Limb (tissue), 2 donors: ENCODE data around the gene TRAPPC2L.
"Not testable (repeated sequence)": the region's sequence is repeated elsewhere in the genome, so short reads cannot be mapped to it uniquely, and the experiment has no call there.

ENCODE experiments used
- DNase-seq, 2 donors: peaks; one replicate each; pipeline ENCODE4 v3.0.0-alpha.2; 2016; ENCODE audit errors: extremely low spot score in 2 of 2

Gene TRAPPC2L

GRCh38 chr16:88877564-88878289 is 20.8 kb downstream of the TRAPPC2L start:
- no peak for DNase-seq

- no peak for DNase-seq
Observed at GRCh38 chr16:88878356-88878755, 21.4 kb downstream of the TRAPPC2L start.

- DNase-seq = no peak
Observed at GRCh38 chr16:88878967-88879787, 22.2 kb downstream of the TRAPPC2L start.

- DNase-seq = no peak
Observed at GRCh38 chr16:88879788-88880055, 22.8 kb downstream of the TRAPPC2L start.

- DNase-seq = no peak
Observed at GRCh38 chr16:88880226-88881006, 23.5 kb downstream of the TRAPPC2L start.

GRCh38 chr16:88881007-88881615 is 24.2 kb downstream of the TRAPPC2L start:
- no peak for DNase-seq

- no peak for DNase-seq
Observed at GRCh38 chr16:88881675-88882357, 24.9 kb downstream of the TRAPPC2L start.

- no peak for DNase-seq
Observed at GRCh38 chr16:88882358-88883030, 25.6 kb downstream of the TRAPPC2L start.

GRCh38 chr16:88883117-88883895 is 26.4 kb downstream of the TRAPPC2L start:
- DNase-seq = no peak

GRCh38 chr16:88883946-88884345 is 27.0 kb downstream of the TRAPPC2L start:
- no peak for DNase-seq

GRCh38 chr16:88884569-88885271 is 27.8 kb downstream of the TRAPPC2L start:
- no peak for DNase-seq

GRCh38 chr16:88885693-88886280 is 28.9 kb downstream of the TRAPPC2L start:
- no peak for DNase-seq

GRCh38 chr16:88886420-88886844 is 29.5 kb downstream of the TRAPPC2L start:
- DNase-seq = no peak

- DNase-seq = peak; percentile 58 to 64
Observed at GRCh38 chr16:88886845-88887521, 30.1 kb downstream of the TRAPPC2L start.

GRCh38 chr16:88888057-88888456 is 31.1 kb downstream of the TRAPPC2L start:
- DNase-seq = no peak

GRCh38 chr16:88888461-88889387 is 31.8 kb downstream of the TRAPPC2L start:
- DNase-seq = no peak

GRCh38 chr16:88889702-88890352 is 32.9 kb downstream of the TRAPPC2L start:
- DNase-seq = not testable (repeated sequence)
